Smooth muscle cell (in vitro differentiated cells): Measurements from ENCODE around the gene UNK. TPM values are rescaled to one million over a fixed set of nuclear protein-coding genes. Genes with fewer than 3 reads are reported as not detected.
A peak's percentile ranks its signal among the peaks of the same experiment; 100 is the strongest.

Experiments
- DNase-seq: peaks from one replicate; lab custom pipeline; 2025; ENCODE audit not compliant: unreplicated experiment; lab: John Stamatoyannopoulos, UW
- H2AFZ ChIP-seq: fragments of 200-600 bp; sonication (generic); 2 replicates; pipeline ENCODE4 v1.6.0; 2016; ENCODE audit warnings: antibody characterized with exemption, low read depth, mild to moderate bottlenecking
- H3F3A ChIP-seq: fragments of 200-600 bp; sonication (generic); 2 replicates; pipeline ENCODE4 v1.6.0; 2017; ENCODE audit warnings: antibody characterized with exemption, low read depth
- H3K27ac ChIP-seq: fragments of 200-600 bp; sonication (generic); 2 replicates; pipeline ENCODE4 v1.5.1; 2016; ENCODE audit warnings: low read depth, mild to moderate bottlenecking
- H3K27me3 ChIP-seq: fragments of 200-600 bp; sonication (generic); 2 replicates; pipeline ENCODE4 v1.6.1; 2016; ENCODE audit warnings: low read depth, mild to moderate bottlenecking
- H3K36me3 ChIP-seq: fragments of 200-600 bp; sonication (generic); 2 replicates; pipeline ENCODE4 v1.5.1; 2016; ENCODE audit warnings: low read depth
- H3K4me1 ChIP-seq: fragments of 200-600 bp; sonication (generic); 2 replicates; pipeline ENCODE4 v1.5.1; 2016; ENCODE audit warnings: low read depth
- H3K4me2 ChIP-seq: fragments of 200-600 bp; sonication (generic); 2 replicates; pipeline ENCODE4 v1.6.0; 2016; ENCODE audit warnings: mild to moderate bottlenecking
- H3K4me3 ChIP-seq: fragments of 200-600 bp; sonication (generic); 2 replicates; pipeline ENCODE4 v1.5.1; 2016; ENCODE audit warnings: mild to moderate bottlenecking
- H3K79me2 ChIP-seq: fragments of 200-600 bp; sonication (generic); 2 replicates; pipeline ENCODE4 v1.6.0; 2016; ENCODE audit warnings: low read depth, mild to moderate bottlenecking
- H3K9ac ChIP-seq: fragments of 200-600 bp; sonication (generic); 2 replicates; pipeline ENCODE4 v1.6.0; 2016; ENCODE audit warnings: low read depth
- H3K9me3 ChIP-seq: fragments of 200-600 bp; sonication (generic); replicated peaks from 2 replicates; pipeline ENCODE4 v1.5.1; 2016; ENCODE audit warnings: low read depth
- H4K20me1 ChIP-seq: fragments of 200-600 bp; sonication (generic); 2 replicates; pipeline ENCODE4 v1.6.0; 2016; ENCODE audit warnings: low read depth
- CTCF ChIP-seq: fragments of 200-600 bp; sonication (generic); IDR thresholded peaks from 2 replicates; pipeline ENCODE4 v1.5.1; 2017; ENCODE audit warnings: borderline replicate concordance, mild to moderate bottlenecking, antibody characterized with exemption; ENCODE audit not compliant: insufficient read depth, poor library complexity, severe bottlenecking
- WGBS: methylation state at CpG from one replicate; pipeline ENCODE4 v1.1.7; 2016; ENCODE audit warnings: low lambda C conversion rate; 5-methylcytosine and 5-hydroxymethylcytosine counted together
- polyA plus RNA-seq: library from polyadenylated mRNA; unstranded; fragments of >200 nt; fragmentation: Nextera tagmentation; extraction: Ambion mirVana; gene quantifications from 2 replicates; pipeline ENCODE4 v1.2.1, GENCODE V29; 2016
- total RNA-seq: library from RNA; depleted of rRNA; stranded (reverse); fragments of >200 nt; gene quantifications from 2 replicates; pipeline ENCODE4 v1.2.3, GENCODE V29; 2014

UNK gene
- total and polyA plus RNA-seq, 2 experiments from 2014 or later: 26.8 to 39.5 TPM

- no peaks in the 10 kb centered on the region for H3K9me3 ChIP-seq
- H3K79me2 ChIP-seq: no peaks in the 10 kb centered on the region
- H3K27ac ChIP-seq: no peak overlapping the region
- peak overlapping the region; percentile 77 for H3K4me2 ChIP-seq
- H3K9ac ChIP-seq: no peak overlapping the region
- H3K36me3 ChIP-seq: no peaks in the 10 kb centered on the region
- H3K27me3 ChIP-seq: no peaks in the 10 kb centered on the region
- no peak overlapping the region for H3K4me3 ChIP-seq
- WGBS: 35% methylated on average over 19 of the region's 21 CpGs
- peak; percentile 28 for DNase-seq
- H4K20me1 ChIP-seq: no peaks in the 10 kb centered on the region
- H3K4me1 ChIP-seq: no peaks in the 10 kb centered on the region
- no peaks in the 10 kb centered on the region for H3F3A ChIP-seq
- TF ChIP-seq CTCF: peak; percentile 51
- H2AFZ ChIP-seq: no peak overlapping the region
Observed at GRCh38 chr17:75827308-75828075, 42.9 kb downstream of the UNK start.

- H2AFZ ChIP-seq: no peak overlapping the region
- H4K20me1 ChIP-seq: no peaks in the 10 kb centered on the region
- no peaks in the 10 kb centered on the region for H3K9me3 ChIP-seq
- DNase-seq: no peak
- H3K27ac ChIP-seq: no peak overlapping the region
- H3F3A ChIP-seq: no peaks in the 10 kb centered on the region
- H3K79me2 ChIP-seq: no peaks in the 10 kb centered on the region
- peak overlapping the region; percentile 77 for H3K4me2 ChIP-seq
- no peak for TF ChIP-seq CTCF
- H3K36me3 ChIP-seq: no peaks in the 10 kb centered on the region
- 77% methylated on average over 11 of the region's 11 CpGs for WGBS
- H3K9ac ChIP-seq: no peak overlapping the region
- H3K4me1 ChIP-seq: no peaks in the 10 kb centered on the region
- no peaks in the 10 kb centered on the region for H3K27me3 ChIP-seq
- H3K4me3 ChIP-seq: no peak overlapping the region
Observed at GRCh38 chr17:75828076-75828400, 43.4 kb downstream of the UNK start.

- Histone ChIP-seq H3K27me3 (no peaks in the 10 kb centered on the region), H3K4me3 (no peak overlapping the region), H3K4me1 (no peaks in the 10 kb centered on the region), H3K36me3 (no peaks in the 10 kb centered on the region), H3K9me3 (no peaks in the 10 kb centered on the region), H3F3A (no peaks in the 10 kb centered on the region), H3K9ac (no peak overlapping the region), H3K4me2 (no peak overlapping the region), H4K20me1 (no peaks in the 10 kb centered on the region), H3K79me2 (no peaks in the 10 kb centered on the region), H3K27ac (no peak overlapping the region), H2AFZ (no peak overlapping the region)
- no peak for TF ChIP-seq CTCF
- WGBS: 95% methylated on average over 19 of the region's 19 CpGs
- DNase-seq: no peak
Observed at GRCh38 chr17:75828741-75829140, 44.1 kb downstream of the UNK start.

- Histone ChIP-seq H3K79me2 (no peaks in the 10 kb centered on the region), H3K4me3 (no peak overlapping the region), H3K36me3 (no peaks in the 10 kb centered on the region), H3K9me3 (no peaks in the 10 kb centered on the region), H4K20me1 (no peaks in the 10 kb centered on the region), H3K27me3 (no peaks in the 10 kb centered on the region), H3K9ac (no peak overlapping the region), H3F3A (no peaks in the 10 kb centered on the region), H3K4me1 (no peaks in the 10 kb centered on the region), H2AFZ (no peak overlapping the region), H3K4me2 (no peak overlapping the region), H3K27ac (no peak overlapping the region)
- DNase-seq: no peak
- 90% methylated on average over 7 of the region's 7 CpGs for WGBS
- TF ChIP-seq CTCF: no peak
Observed at GRCh38 chr17:75829747-75830146, 45.1 kb downstream of the UNK start.
